HepG2 (cell line): Measurements from ENCODE around the gene KATNA1. TPM values are rescaled to one million over a fixed set of nuclear protein-coding genes. Genes with fewer than 3 reads are reported as not detected.

Experiments
- ARNT2 ChIP-seq: sonication (generic); formaldehyde crosslinking; IDR thresholded peaks from 2 replicates; pipeline ENCODE4 v1.8.0; 2022; ENCODE audit warnings: mild to moderate bottlenecking, low read depth, missing genetic modification reagents, moderate library complexity
- HDAC2 ChIP-seq: sonication (generic); formaldehyde crosslinking; IDR thresholded peaks from 2 replicates; pipeline ENCODE4 v1.4.0; 2020; ENCODE audit warnings: missing genetic modification reagents
- HOXA5 ChIP-seq: sonication (generic); formaldehyde crosslinking; IDR thresholded peaks from 2 replicates; pipeline ENCODE4 v1.4.0; 2020; ENCODE audit warnings: missing genetic modification reagents
- KAT7 ChIP-seq: IDR thresholded peaks from 2 replicates; pipeline ENCODE4 v1.6.1; 2018; ENCODE audit warnings: borderline replicate concordance, missing compliant biosample characterization
- MAFK ChIP-seq, 2 experiments: IDR thresholded peaks in 1 of 2; conservative IDR thresholded peaks in 1 of 2; 2 replicates each; pipeline ENCODE4 v1.6.1; 2011; ENCODE audit warnings: improper control_type of control experiment in 2 of 2, low read length in 2 of 2
- MAZ ChIP-seq, 2 experiments: sonication (generic) in 1 of 2; formaldehyde crosslinking in 1 of 2; IDR thresholded peaks; 2 replicates each; pipeline versions ENCODE4 v1.5.0 to v1.6.1; 2012 to 2020; ENCODE audit warnings: low read depth in 2 of 2, mild to moderate bottlenecking in 2 of 2, borderline replicate concordance in 1 of 2, improper control_type of control experiment in 1 of 2, low read length in 1 of 2, missing genetic modification reagents in 1 of 2, moderate library complexity in 1 of 2
- MLLT10 ChIP-seq: sonication (generic); formaldehyde crosslinking; IDR thresholded peaks from 2 replicates; pipeline ENCODE4 v1.4.0; 2020; ENCODE audit warnings: missing genetic modification reagents
- MYNN ChIP-seq: sonication (generic); formaldehyde crosslinking; IDR thresholded peaks from 2 replicates; pipeline ENCODE4 v1.4.0; 2020; ENCODE audit warnings: mild to moderate bottlenecking, low read depth, missing genetic modification reagents
- NFE2 ChIP-seq: sonication (generic); formaldehyde crosslinking; IDR thresholded peaks from 2 replicates; pipeline ENCODE4 v1.4.0; 2020; ENCODE audit warnings: missing genetic modification reagents
- PHB2 ChIP-seq: fragments of 450-650 bp; IDR thresholded peaks from 2 replicates; pipeline ENCODE4 v1.6.1; 2018; ENCODE audit not compliant: partially characterized antibody
- POLR2AphosphoS5 ChIP-seq: IDR thresholded peaks from 2 replicates; pipeline ENCODE4 v1.6.1; 2012; ENCODE audit warnings: low read depth, low read length
- TP53 ChIP-seq: sonication (generic); formaldehyde crosslinking; conservative IDR thresholded peaks from 2 replicates; pipeline ENCODE4 v1.4.0; 2020; ENCODE audit warnings: missing genetic modification reagents
- YEATS2 ChIP-seq: sonication (generic); formaldehyde crosslinking; IDR thresholded peaks from 2 replicates; pipeline ENCODE4 v1.4.0; 2020; ENCODE audit warnings: missing genetic modification reagents, borderline replicate concordance
- ZBTB3 ChIP-seq: sonication (generic); formaldehyde crosslinking; IDR thresholded peaks from 2 replicates; pipeline ENCODE4 v1.4.0; 2020; ENCODE audit warnings: low read depth, mild to moderate bottlenecking, moderate library complexity, missing genetic modification reagents, borderline replicate concordance
- ZFAT ChIP-seq: sonication (generic); formaldehyde crosslinking; conservative IDR thresholded peaks from 2 replicates; pipeline ENCODE4 v1.8.1; 2023; ENCODE audit warnings: missing genetic modification reagents, inconsistent platforms
- ZFYVE20 ChIP-seq: sonication (generic); formaldehyde crosslinking; IDR thresholded peaks from 2 replicates; pipeline ENCODE4 v1.8.0; 2023; ENCODE audit warnings: low read depth, mild to moderate bottlenecking, moderate library complexity, missing genetic modification reagents, borderline replicate concordance
- ZNF160 ChIP-seq: sonication (generic); formaldehyde crosslinking; IDR thresholded peaks from 2 replicates; pipeline ENCODE4 v1.8.0; 2022; ENCODE audit warnings: mild to moderate bottlenecking, inconsistent platforms, missing genetic modification reagents
- ZNF44 ChIP-seq: sonication (generic); formaldehyde crosslinking; IDR thresholded peaks from 2 replicates; pipeline ENCODE4 v1.5.1; 2020; ENCODE audit warnings: mild to moderate bottlenecking, missing genetic modification reagents
- ZNF496 ChIP-seq: sonication (generic); formaldehyde crosslinking; IDR thresholded peaks from 2 replicates; pipeline ENCODE4 v1.8.1; 2023; ENCODE audit warnings: mild to moderate bottlenecking, moderate library complexity, missing genetic modification reagents; ENCODE audit not compliant: insufficient replicate concordance
- ZNF556 ChIP-seq: sonication (generic); formaldehyde crosslinking; IDR thresholded peaks from 2 replicates; pipeline ENCODE4 v1.4.0; 2020; ENCODE audit warnings: mild to moderate bottlenecking, missing genetic modification reagents, borderline replicate concordance
- ZNF580 ChIP-seq: IDR thresholded peaks from 2 replicates; pipeline ENCODE4 v1.6.1; 2016; ENCODE audit warnings: low read depth, borderline replicate concordance
- ZNF746 ChIP-seq: sonication (generic); formaldehyde crosslinking; IDR thresholded peaks from 2 replicates; pipeline ENCODE4 v1.8.0; 2022; ENCODE audit warnings: mild to moderate bottlenecking, missing genetic modification reagents
- ZNF770 ChIP-seq: sonication (generic); formaldehyde crosslinking; IDR thresholded peaks from 2 replicates; pipeline ENCODE4 v1.5.0; 2020; ENCODE audit warnings: mild to moderate bottlenecking, missing genetic modification reagents
- polyA plus RNA-seq, 8 experiments: library from polyadenylated mRNA; depleted of rRNA in 3 of 8; stranded (reverse) in 7 of 8; unstranded in 1 of 8; fragments of >200 nt; fragmentation: Illumina TruSeq in 4 of 8; extraction: Trizol in 4 of 8; gene quantifications; 2 replicates each; pipeline versions ENCODE4 v1.2.1 to v1.2.3, GENCODE V29; 2011 to 2016; ENCODE audit warnings: low read depth in 4 of 8, missing spikeins in 1 of 8, mixed read lengths in 1 of 8; ENCODE audit not compliant: insufficient read depth in 1 of 8
- total RNA-seq, 5 experiments: library from RNA; depleted of rRNA; stranded (reverse); fragments of >200 nt; fragmentation: Illumina TruSeq; extraction: Trizol; gene quantifications; 2 replicates each; pipeline ENCODE4 v1.2.3, GENCODE V29; 2016; ENCODE audit warnings: low read depth in 1 of 5
- TF ChIP-seq, protein P1 (sequence below): sonication (generic); formaldehyde crosslinking; IDR thresholded peaks from 2 replicates; pipeline ENCODE4 v1.8.1; 2023; ENCODE audit warnings: missing genetic modification reagents, mild to moderate bottlenecking, borderline replicate concordance
- TF ChIP-seq, protein P2 (sequence below): sonication (generic); formaldehyde crosslinking; IDR thresholded peaks from 2 replicates; pipeline ENCODE4 v1.8.1; 2023; ENCODE audit warnings: missing genetic modification reagents, inconsistent platforms, borderline replicate concordance

KATNA1 gene
- total and polyA plus RNA-seq, 2 of the 13 experiments (the other 11 are each of a cell fraction or from before 2014, with no cell fraction given): 14.8 to 25.3 TPM

- TF ChIP-seq ZNF580 (CRISPR knock-in tag): peak; percentile 100; the same call in 1 of the 2 replicates
- TF ChIP-seq ZNF746 (CRISPR knock-in tag): peak; percentile 91
- TF ChIP-seq MAZ (IDR thresholded peaks at IDR 0.05; ENCODE audit: borderline replicate concordance, low read depth, low read length): peak; percentile 76; the same call in 1 of the 2 replicates
- peak; percentile 99 for TF ChIP-seq MAZ (CRISPR knock-in tag; IDR thresholded peaks at IDR 0.05; ENCODE audit: low read depth)
- peak; percentile 97 for TF ChIP-seq ZNF44
- TF ChIP-seq ZNF160 (CRISPR knock-in tag): peak; percentile 91
- TF ChIP-seq TP53 (CRISPR knock-in tag): 0 out of 2 replicates have a peak, but pooled peaks have one; percentile 84
- TF ChIP-seq, protein P1, sequence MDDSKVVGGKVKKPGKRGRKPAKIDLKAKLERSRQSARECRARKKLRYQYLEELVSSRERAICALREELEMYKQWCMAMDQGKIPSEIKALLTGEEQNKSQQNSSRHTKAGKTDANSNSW: peak; percentile 99; the same call in 1 of the 2 replicates
- peak; percentile 95 for TF ChIP-seq HDAC2 (CRISPR knock-in tag)
- no peak for TF ChIP-seq MLLT10 (CRISPR knock-in tag)
- TF ChIP-seq ZBTB3 (CRISPR knock-in tag): peak; percentile 91
- no peak for TF ChIP-seq NFE2 (CRISPR knock-in tag)
- no peak for TF ChIP-seq MAFK (conservative IDR thresholded peaks at IDR 0.05 in 1 of 2, IDR thresholded peaks at IDR 0.05 in 1 of 2; ENCODE audit: low read length in 2 of 2)
- TF ChIP-seq, protein P2, sequence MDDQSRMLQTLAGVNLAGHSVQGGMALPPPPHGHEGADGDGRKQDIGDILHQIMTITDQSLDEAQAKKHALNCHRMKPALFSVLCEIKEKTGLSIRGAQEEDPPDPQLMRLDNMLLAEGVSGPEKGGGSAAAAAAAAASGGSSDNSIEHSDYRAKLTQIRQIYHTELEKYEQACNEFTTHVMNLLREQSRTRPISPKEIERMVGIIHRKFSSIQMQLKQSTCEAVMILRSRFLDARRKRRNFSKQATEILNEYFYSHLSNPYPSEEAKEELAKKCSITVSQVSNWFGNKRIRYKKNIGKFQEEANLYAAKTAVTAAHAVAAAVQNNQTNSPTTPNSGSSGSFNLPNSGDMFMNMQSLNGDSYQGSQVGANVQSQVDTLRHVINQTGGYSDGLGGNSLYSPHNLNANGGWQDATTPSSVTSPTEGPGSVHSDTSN (CRISPR knock-in tag): peak; percentile 45; the same call in 1 of the 2 replicates
- TF ChIP-seq PHB2: no peak
- TF ChIP-seq HOXA5 (CRISPR knock-in tag): peak; percentile 99
- peak; percentile 93 for TF ChIP-seq YEATS2
- peak; percentile 87 for TF ChIP-seq ZNF770 (CRISPR knock-in tag)
- peak; percentile 85 for TF ChIP-seq ZFAT
- peak; percentile 41 for TF ChIP-seq ZNF496 (CRISPR knock-in tag)
- TF ChIP-seq ZNF556 (CRISPR knock-in tag): peak; percentile 98
- peak; percentile 92 for TF ChIP-seq POLR2AphosphoS5
- peak; percentile 99 for TF ChIP-seq ARNT2
- TF ChIP-seq MYNN (CRISPR knock-in tag): peak; percentile 95
- peak; percentile 90 for TF ChIP-seq KAT7 (CRISPR knock-in tag)
- TF ChIP-seq ZFYVE20 (CRISPR knock-in tag): no peak; the same call in 1 of the 2 replicates
These were observed at the start of gene KATNA1 (continued) for GRCh38 chr6:149648148-149649145.
